ENCODE measurements around the gene FAM107B. TPM values are rescaled to one million over a fixed set of nuclear protein-coding genes. Genes with fewer than 3 reads are reported as not detected.

The FAM107B gene
- total RNA-seq, 1 donor from 2014 or later, result 36.6 TPM

GRCh38 chr10:14625192-14625631, 149.5 kb downstream of the FAM107B start:
- peak; percentile 94 for DNase-seq

- DNase-seq, result no peak
These were observed 150.1 kb downstream of the FAM107B start for GRCh38 chr10:14624600-14624999.

GRCh38 chr10:14623931-14624330, 150.8 kb downstream of the FAM107B start:
- DNase-seq, result no peak

GRCh38 chr10:14621037-14621436, 153.7 kb downstream of the FAM107B start:
- DNase-seq, result no peak

GRCh38 chr10:14618674-14619073, 156.0 kb downstream of the FAM107B start:
- no peak for DNase-seq

GRCh38 chr10:14617852-14618251, 156.8 kb downstream of the FAM107B start:
- no peak for DNase-seq

- no peak for DNase-seq
These were observed 157.6 kb downstream of the FAM107B start for GRCh38 chr10:14616955-14617730.

- no peak for DNase-seq
These were observed 158.2 kb downstream of the FAM107B start for GRCh38 chr10:14616465-14616864.

GRCh38 chr10:14613588-14613920, 161.1 kb downstream of the FAM107B start:
- DNase-seq, result no peak

- DNase-seq, result no peak
These were observed 161.7 kb downstream of the FAM107B start for GRCh38 chr10:14612873-14613587.

- DNase-seq, result no peak
These were observed 162.6 kb downstream of the FAM107B start for GRCh38 chr10:14611968-14612693.

- DNase-seq, result no peak
These were observed 165.5 kb downstream of the FAM107B start for GRCh38 chr10:14609178-14609577.

GRCh38 chr10:14608381-14609001, 166.2 kb downstream of the FAM107B start:
- DNase-seq, result peak; percentile 84

GRCh38 chr10:14606633-14607032, 168.1 kb downstream of the FAM107B start:
- DNase-seq, result no peak

GRCh38 chr10:14605231-14605925, 169.3 kb downstream of the FAM107B start:
- no peak for DNase-seq

GRCh38 chr10:14604181-14605142, 170.2 kb downstream of the FAM107B start:
- DNase-seq, result peak; percentile 92

- no peak for DNase-seq
These were observed 171.1 kb downstream of the FAM107B start for GRCh38 chr10:14603534-14604102.

- DNase-seq, result peak; percentile 39
These were observed 171.7 kb downstream of the FAM107B start for GRCh38 chr10:14602807-14603533.

- no peak for DNase-seq
These were observed 172.6 kb downstream of the FAM107B start for GRCh38 chr10:14601872-14602725.

Data from tongue (tissue), 2 donors.